GM20000 (cell line): ENCODE data around the gene NRP2.

Experiments used
- DNase-seq: peaks from one replicate; pipeline ENCODE4 v3.0.0; 2012; ENCODE audit warnings: low spot score
- CTCF ChIP-seq: IDR thresholded peaks from 2 replicates; pipeline ENCODE4 v1.5.1; 2012; ENCODE audit warnings: mild to moderate bottlenecking, control low read depth; ENCODE audit errors: extremely low read depth, missing control alignments

The NRP2 gene

GRCh38 chr2:205744074-205744591 lies 61.8 kb downstream of the NRP2 start:
- no peak for TF ChIP-seq CTCF
- no peak for DNase-seq

- DNase-seq: no peak
- TF ChIP-seq CTCF: no peak
These were observed 63.5 kb downstream of the NRP2 start for GRCh38 chr2:205745661-205746419.

GRCh38 chr2:205746420-205746785 lies 64.1 kb downstream of the NRP2 start:
- DNase-seq: no peak
- TF ChIP-seq CTCF: no peak

GRCh38 chr2:205747829-205748386 lies 65.6 kb downstream of the NRP2 start:
- TF ChIP-seq CTCF: no peak
- DNase-seq: no peak

- TF ChIP-seq CTCF: no peak
- no peak for DNase-seq
These were observed 66.3 kb downstream of the NRP2 start for GRCh38 chr2:205748639-205749038.

- DNase-seq: no peak
- TF ChIP-seq CTCF: no peak
These were observed 66.8 kb downstream of the NRP2 start for GRCh38 chr2:205749078-205749477.

GRCh38 chr2:205750797-205751196 lies 68.5 kb downstream of the NRP2 start:
- no peak for DNase-seq
- no peak for TF ChIP-seq CTCF
